ENCODE data around the gene SUZ12.
"Not testable (repeated sequence)": the region's sequence is repeated elsewhere in the genome, so short reads cannot be mapped to it uniquely, and the experiment has no call there.

GRCh38 chr17:32045611-32046010, 108.8 kb downstream of the SUZ12 start:
- TF ChIP-seq CTCF (IDR thresholded peaks at IDR 0.05; ENCODE audit: low read depth, low read length, poor library complexity, severe bottlenecking); EZH2phosphoT487 (IDR thresholded peaks at IDR 0.05; ENCODE audit: borderline replicate concordance, low read length): not testable (repeated sequence)

Measured in DOHH2 (cell line).